ENCODE data around the gene FLNC. TPM values are rescaled to one million over a fixed set of nuclear protein-coding genes. Genes with fewer than 3 reads are reported as not detected.

The FLNC gene
- total RNA-seq, 1 donor from 2014 or later, result 241 TPM

DNA sequence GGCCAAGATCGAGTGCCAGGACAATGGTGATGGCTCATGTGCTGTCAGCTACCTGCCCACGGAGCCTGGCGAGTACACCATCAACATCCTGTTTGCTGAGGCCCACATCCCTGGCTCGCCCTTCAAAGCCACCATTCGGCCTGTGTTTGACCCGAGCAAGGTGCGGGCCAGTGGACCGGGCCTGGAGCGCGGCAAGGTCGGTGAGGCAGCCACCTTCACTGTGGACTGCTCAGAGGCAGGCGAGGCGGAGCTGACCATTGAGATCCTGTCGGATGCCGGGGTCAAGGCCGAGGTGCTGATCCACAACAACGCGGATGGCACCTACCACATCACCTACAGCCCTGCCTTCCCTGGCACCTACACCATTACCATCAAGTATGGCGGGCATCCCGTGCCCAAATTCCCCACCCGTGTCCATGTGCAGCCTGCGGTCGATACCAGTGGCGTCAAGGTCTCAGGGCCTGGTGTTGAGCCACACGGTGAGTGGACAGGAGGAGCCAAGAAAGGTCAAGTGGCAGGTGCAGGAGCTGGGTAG, 14.6 kb downstream of the FLNC start:
- H3K9me3 Mint-ChIP-seq (ENCODE audit: unreplicated experiment), result peaks cover 1% of the 10 kb centered on the region
- H3K36me3 Mint-ChIP-seq (ENCODE audit: unreplicated experiment), result no peaks in the 10 kb centered on the region
- no peaks in the 10 kb centered on the region for H3K4me1 Mint-ChIP-seq (ENCODE audit: low read depth, unreplicated experiment)
- H3K27ac Mint-ChIP-seq (ENCODE audit: unreplicated experiment), result no peak overlapping the region
- no peak for DNase-seq
- no peak overlapping the region for H3K4me3 Mint-ChIP-seq (ENCODE audit: unreplicated experiment)
- TF ChIP-seq, protein P1, sequence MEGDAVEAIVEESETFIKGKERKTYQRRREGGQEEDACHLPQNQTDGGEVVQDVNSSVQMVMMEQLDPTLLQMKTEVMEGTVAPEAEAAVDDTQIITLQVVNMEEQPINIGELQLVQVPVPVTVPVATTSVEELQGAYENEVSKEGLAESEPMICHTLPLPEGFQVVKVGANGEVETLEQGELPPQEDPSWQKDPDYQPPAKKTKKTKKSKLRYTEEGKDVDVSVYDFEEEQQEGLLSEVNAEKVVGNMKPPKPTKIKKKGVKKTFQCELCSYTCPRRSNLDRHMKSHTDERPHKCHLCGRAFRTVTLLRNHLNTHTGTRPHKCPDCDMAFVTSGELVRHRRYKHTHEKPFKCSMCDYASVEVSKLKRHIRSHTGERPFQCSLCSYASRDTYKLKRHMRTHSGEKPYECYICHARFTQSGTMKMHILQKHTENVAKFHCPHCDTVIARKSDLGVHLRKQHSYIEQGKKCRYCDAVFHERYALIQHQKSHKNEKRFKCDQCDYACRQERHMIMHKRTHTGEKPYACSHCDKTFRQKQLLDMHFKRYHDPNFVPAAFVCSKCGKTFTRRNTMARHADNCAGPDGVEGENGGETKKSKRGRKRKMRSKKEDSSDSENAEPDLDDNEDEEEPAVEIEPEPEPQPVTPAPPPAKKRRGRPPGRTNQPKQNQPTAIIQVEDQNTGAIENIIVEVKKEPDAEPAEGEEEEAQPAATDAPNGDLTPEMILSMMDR (IDR thresholded peaks at IDR 0.05; ENCODE audit: partially characterized antibody, unreplicated experiment), result no peak
- peaks cover 2% of the 10 kb centered on the region for H3K27me3 Mint-ChIP-seq (ENCODE audit: unreplicated experiment)

DNA sequence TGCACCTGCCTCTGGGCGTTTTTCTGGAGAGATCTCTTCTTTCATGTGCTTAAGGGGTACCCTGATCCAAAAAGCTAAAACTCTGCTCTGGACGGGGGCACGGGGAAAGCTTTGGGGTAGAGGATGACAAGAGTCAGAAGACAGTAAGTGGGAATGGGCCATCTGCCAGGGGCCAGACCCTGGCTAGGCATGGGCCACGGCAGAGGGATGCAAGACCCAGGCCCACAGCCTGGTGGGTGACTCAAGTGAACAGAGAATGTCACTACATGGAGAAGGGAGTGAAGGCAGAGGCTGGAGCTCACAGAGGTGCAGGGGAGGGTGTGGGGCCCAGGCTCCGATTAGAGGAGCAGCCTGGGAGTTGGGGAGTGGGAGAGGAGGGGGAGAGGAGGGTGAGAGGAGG, 15.3 kb downstream of the FLNC start:
- no peak overlapping the region for H3K4me3 Mint-ChIP-seq (ENCODE audit: unreplicated experiment)
- no peak for DNase-seq
- H3K27me3 Mint-ChIP-seq (ENCODE audit: unreplicated experiment), result peaks cover 5% of the 10 kb centered on the region
- H3K27ac Mint-ChIP-seq (ENCODE audit: unreplicated experiment), result no peak overlapping the region
- TF ChIP-seq, protein P1 (IDR thresholded peaks at IDR 0.05; ENCODE audit: partially characterized antibody, unreplicated experiment), result no peak
- H3K9me3 Mint-ChIP-seq (ENCODE audit: unreplicated experiment), result peaks cover 1% of the 10 kb centered on the region
- H3K36me3 Mint-ChIP-seq (ENCODE audit: unreplicated experiment), result no peaks in the 10 kb centered on the region
- H3K4me1 Mint-ChIP-seq (ENCODE audit: low read depth, unreplicated experiment), result no peaks in the 10 kb centered on the region

DNA sequence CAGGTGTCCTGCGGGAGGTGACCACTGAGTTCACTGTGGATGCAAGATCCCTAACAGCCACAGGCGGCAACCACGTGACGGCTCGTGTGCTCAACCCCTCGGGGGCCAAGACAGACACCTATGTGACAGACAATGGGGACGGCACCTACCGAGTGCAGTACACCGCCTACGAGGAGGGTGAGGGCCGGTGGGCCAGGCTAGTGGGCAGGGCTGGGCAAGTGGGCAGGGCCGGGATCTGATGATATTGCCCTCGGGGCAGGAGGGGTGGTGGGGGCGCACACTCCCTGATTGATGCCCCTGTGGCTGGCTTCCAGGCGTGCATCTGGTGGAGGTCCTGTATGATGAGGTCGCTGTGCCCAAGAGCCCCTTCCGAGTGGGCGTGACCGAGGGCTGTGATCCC, 15.8 kb downstream of the FLNC start:
- Mint-ChIP-seq H3K9me3 (ENCODE audit: unreplicated experiment) (peaks cover 1% of the 10 kb centered on the region), H3K4me1 (ENCODE audit: low read depth, unreplicated experiment) (no peaks in the 10 kb centered on the region), H3K36me3 (ENCODE audit: unreplicated experiment) (no peaks in the 10 kb centered on the region), H3K27me3 (ENCODE audit: unreplicated experiment) (peaks cover 5% of the 10 kb centered on the region), H3K27ac (ENCODE audit: unreplicated experiment) (no peak overlapping the region), H3K4me3 (ENCODE audit: unreplicated experiment) (no peak overlapping the region)
- DNase-seq, result no peak
- TF ChIP-seq, protein P1 (IDR thresholded peaks at IDR 0.05; ENCODE audit: partially characterized antibody, unreplicated experiment), result no peak

DNA sequence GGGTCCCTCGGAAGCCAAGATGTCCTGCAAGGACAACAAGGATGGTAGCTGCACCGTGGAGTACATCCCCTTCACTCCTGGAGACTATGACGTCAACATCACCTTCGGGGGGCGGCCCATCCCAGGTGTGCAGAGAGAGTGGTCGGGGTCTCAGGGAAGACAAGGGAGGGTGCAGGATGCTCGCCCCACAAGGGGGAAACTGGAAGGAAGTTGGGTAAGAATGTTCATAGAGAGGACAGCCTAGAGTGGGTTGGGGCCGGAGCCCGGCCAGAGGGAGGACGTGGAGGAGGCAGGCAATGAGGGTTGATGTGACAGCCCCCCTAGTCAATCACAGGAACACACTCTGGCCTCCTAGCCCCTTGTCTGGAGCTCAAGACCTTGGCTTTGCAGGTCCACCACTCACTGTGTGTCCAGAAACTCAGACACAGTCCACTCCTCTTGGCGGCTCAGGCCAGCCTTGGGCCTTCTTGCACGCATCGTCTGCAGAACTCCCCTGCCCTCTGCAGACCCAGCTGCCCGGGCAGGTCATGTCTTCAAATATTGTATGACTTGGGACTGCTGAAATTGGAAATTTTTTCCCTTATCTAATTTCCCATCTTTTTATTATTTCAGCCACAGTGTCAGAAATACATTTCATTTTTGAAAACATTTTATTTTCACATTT, 16.7 kb downstream of the FLNC start:
- H3K36me3 Mint-ChIP-seq (ENCODE audit: unreplicated experiment), result no peaks in the 10 kb centered on the region
- H3K4me1 Mint-ChIP-seq (ENCODE audit: low read depth, unreplicated experiment), result no peaks in the 10 kb centered on the region
- H3K27ac Mint-ChIP-seq (ENCODE audit: unreplicated experiment), result no peak overlapping the region

DNA sequence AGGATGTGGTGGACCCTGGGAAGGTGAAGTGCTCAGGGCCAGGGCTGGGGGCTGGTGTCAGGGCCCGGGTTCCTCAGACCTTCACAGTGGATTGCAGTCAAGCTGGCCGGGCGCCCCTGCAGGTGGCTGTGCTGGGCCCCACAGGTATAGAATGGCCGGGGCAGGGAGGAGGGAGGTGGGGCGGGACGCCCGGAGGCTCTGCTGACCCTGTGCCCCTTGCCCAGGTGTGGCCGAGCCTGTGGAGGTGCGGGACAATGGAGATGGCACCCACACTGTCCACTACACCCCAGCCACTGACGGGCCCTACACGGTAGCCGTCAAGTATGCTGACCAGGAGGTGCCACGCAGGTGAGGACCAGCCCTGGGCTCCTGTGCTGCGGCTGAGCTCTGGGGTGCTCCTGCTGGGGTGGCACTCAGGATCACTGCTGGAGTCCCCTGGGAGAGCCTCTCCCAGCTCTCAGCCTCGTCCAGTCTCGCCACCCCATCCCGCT, 17.6 kb downstream of the FLNC start:
- no peak for DNase-seq
- H3K4me1 Mint-ChIP-seq (ENCODE audit: low read depth, unreplicated experiment), result no peaks in the 10 kb centered on the region
- no peaks in the 10 kb centered on the region for H3K9me3 Mint-ChIP-seq (ENCODE audit: unreplicated experiment)

More for the DNA sequence above, 16.7 kb downstream of the FLNC start:
- Mint-ChIP-seq H3K9me3 (ENCODE audit: unreplicated experiment) (peaks cover 1% of the 10 kb centered on the region), H3K4me3 (ENCODE audit: unreplicated experiment) (no peak overlapping the region), H3K27me3 (ENCODE audit: unreplicated experiment) (peaks cover 5% of the 10 kb centered on the region)
- DNase-seq, result no peak
- TF ChIP-seq, protein P1 (IDR thresholded peaks at IDR 0.05; ENCODE audit: partially characterized antibody, unreplicated experiment), result no peak

More for the DNA sequence above, 17.6 kb downstream of the FLNC start:
- Mint-ChIP-seq H3K27ac (ENCODE audit: unreplicated experiment) (no peak overlapping the region), H3K27me3 (ENCODE audit: unreplicated experiment) (peaks cover 5% of the 10 kb centered on the region), H3K4me3 (ENCODE audit: unreplicated experiment) (no peak overlapping the region), H3K36me3 (ENCODE audit: unreplicated experiment) (no peaks in the 10 kb centered on the region)
- TF ChIP-seq, protein P1 (IDR thresholded peaks at IDR 0.05; ENCODE audit: partially characterized antibody, unreplicated experiment), result no peak

All from glutamatergic neuron (in vitro differentiated cells).